Measurements from ENCODE around the gene DNLZ. TPM values are rescaled to one million over a fixed set of nuclear protein-coding genes. Genes with fewer than 3 reads are reported as not detected.

The DNLZ gene
- polyA plus RNA-seq, 3 donors, result 10.8 to 19.0 (median 15.6) TPM

GRCh38 chr9:136341042-136341655 is 22.4 kb downstream of the DNLZ start:
- H3K27ac ChIP-seq (ENCODE audit: low read depth, low read length), result no peak overlapping the region
- WGBS, 3 donors, result 61 to 90% (median 83%) methylated on average over 18 of the region's 18 CpGs

DNA sequence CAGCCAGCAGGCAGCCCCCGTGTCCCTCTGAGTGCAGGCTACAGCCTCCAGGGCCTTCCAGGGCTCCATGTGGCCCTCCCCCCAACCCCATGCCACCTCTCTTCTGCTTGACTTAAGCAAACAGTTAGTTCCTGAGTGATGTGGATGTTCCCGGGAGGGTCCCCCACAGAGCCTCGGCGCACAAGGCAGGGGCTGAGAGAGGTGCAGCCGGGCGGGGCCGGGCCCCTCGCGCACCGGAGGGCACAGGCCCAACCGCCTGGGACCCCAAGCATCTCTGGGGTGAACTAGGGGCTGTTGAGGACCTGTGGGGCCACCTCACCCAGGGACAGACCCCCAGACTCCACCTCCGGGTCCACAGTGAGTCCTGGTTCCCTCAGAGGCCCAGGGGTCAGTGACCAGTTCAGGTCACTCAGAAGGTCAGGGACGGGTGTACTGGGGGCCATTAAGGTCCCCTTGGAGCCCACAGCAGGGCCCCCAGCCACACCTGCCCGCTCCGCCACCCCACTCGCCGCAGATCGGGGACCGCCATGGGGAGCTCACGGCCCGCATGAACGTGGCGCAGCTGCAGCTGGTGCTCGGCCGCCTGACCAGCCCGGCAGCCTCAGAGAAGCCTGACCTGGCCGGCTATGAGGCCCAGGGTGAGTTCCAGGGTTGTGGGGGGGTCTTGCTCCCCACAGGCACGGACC is 23.0 kb downstream of the DNLZ start:
- 88 to 95% (median 93%) methylated on average over 26 to 28 of the region's 28 CpGs for WGBS, 3 donors

GRCh38 chr9:136339958-136340310 is 23.6 kb downstream of the DNLZ start:
- 48 to 91% (median 90%) methylated on average over 12 of the region's 12 CpGs for WGBS, 3 donors
- H3K27ac ChIP-seq (ENCODE audit: low read depth, low read length), result no peak overlapping the region

More for the DNA sequence above, 23.0 kb downstream of the DNLZ start:
- no peak overlapping the region for H3K27ac ChIP-seq (ENCODE audit: low read depth, low read length)

- 34 to 82% (median 79%) methylated on average over 30 to 32 of the region's 32 CpGs for WGBS, 3 donors
- H3K27ac ChIP-seq (ENCODE audit: low read depth, low read length), result no peak overlapping the region
Observed at GRCh38 chr9:136339173-136339957, 24.2 kb downstream of the DNLZ start.

DNA sequence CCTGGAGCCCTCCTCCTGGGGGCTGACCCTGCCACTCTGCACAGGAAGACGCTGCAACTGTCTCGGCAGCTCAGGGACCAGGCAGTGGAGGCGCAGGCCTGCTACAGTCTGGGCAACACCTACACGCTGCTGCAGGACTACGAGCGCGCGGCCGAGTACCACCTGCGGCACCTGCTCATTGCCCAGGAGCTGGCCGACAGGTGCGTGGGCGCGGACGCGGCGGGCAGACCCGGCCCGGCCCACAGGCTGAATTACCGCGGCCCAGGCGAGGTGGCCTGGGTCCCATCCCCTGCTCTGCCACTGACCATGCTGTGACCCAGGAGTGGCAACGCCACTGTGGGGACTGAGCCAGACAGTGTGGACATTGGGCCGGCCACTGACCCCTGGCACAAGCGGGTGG is 25.0 kb downstream of the DNLZ start:
- WGBS, 3 donors, result 85 to 94% (median 93%) methylated on average over 23 to 25 of the region's 25 CpGs
- no peak overlapping the region for H3K27ac ChIP-seq (ENCODE audit: low read depth, low read length)

DNA sequence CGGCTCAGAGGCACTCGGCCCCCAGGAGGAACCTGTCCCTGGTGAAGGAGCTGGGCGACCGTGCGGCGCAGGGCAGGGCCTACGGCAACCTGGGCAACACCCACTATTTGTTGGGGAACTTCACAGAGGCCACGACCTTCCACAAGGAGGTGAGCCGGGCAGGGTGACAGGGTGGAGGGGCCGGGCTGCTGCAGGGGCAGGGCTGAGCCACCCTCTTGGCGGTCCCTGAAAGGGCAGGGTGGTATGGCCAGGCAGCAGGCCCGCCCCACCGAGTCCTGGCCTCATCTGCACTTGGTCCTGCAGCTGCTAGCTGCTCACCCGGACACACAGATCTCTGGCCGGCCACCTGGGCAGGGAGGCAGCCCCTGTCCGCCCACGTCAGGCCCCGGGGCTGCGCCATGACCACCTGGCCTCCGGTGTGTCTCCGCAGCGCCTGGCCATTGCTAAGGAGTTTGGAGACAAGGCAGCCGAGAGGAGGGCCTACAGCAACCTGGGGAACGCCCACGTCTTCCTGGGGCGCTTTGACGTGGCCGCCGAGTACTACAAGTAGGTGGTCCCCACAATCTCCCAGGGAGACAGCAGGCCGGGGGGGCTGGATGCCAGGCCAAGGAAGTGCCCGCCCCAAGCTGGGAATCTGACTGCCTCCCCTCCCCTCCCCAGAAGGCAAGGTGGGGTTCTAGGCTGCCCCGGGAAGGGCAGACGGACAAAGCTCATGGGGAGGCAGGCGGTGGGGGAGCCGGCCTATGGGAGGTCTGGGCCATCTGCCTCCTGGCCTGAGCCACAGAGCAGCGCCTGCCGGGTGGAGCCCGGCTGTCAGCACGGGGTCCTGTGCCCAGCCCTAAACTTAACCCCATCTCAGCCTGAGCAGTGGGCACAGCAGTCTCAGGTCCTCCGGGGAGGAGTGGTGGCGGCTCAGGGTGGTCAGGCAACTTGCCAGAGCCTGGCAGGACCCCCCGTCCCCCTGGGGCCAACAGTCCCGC is 25.8 kb downstream of the DNLZ start:
- no peak overlapping the region for H3K27ac ChIP-seq (ENCODE audit: low read depth, low read length)
- 86 to 91% (median 88%) methylated on average over 39 to 43 of the region's 43 CpGs for WGBS, 3 donors

GRCh38 chr9:136336881-136337280 is 26.7 kb downstream of the DNLZ start:
- 93 to 96% (median 96%) methylated on average over 23 of the region's 23 CpGs for WGBS, 3 donors
- no peak overlapping the region for H3K27ac ChIP-seq (ENCODE audit: low read depth, low read length)

DNA sequence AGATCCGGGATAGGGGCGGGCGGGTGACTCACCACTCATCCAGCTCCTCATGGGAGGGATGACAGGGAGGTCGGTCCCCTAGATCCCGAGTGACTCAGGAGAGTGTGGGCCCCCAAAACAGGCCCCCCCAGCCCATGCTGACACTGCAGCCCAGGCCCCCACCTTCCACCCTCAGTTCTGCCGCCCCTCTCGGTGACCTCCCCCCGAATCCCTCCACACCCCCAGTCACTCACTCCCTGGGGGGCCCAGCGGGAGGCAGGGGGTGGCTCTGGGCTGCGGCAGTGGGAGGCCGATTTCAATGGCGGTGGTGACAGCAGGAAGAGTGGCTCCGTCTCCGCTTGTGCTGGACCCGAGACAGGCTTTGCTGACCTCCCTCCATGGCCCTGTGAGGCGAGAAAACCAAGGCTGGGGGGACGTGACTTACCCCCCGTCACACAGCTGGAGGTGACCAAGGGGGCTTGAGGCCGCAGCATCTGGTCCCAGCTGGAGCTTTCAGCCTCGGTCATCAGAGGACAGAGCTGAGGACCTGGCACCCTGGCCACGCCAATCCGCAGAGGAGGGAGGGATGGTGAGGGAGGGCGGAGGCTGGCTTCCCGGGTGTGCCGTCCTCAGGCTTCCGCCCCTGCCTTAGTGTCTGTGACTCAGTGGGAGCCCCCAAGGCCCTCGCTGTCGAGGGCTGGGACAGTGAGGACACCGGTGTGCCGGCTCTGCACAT is 27.2 kb downstream of the DNLZ start:
- no peak overlapping the region for H3K27ac ChIP-seq (ENCODE audit: low read depth, low read length)
- 85 to 90% (median 89%) methylated on average over 27 to 30 of the region's 30 CpGs for WGBS, 3 donors

DNA sequence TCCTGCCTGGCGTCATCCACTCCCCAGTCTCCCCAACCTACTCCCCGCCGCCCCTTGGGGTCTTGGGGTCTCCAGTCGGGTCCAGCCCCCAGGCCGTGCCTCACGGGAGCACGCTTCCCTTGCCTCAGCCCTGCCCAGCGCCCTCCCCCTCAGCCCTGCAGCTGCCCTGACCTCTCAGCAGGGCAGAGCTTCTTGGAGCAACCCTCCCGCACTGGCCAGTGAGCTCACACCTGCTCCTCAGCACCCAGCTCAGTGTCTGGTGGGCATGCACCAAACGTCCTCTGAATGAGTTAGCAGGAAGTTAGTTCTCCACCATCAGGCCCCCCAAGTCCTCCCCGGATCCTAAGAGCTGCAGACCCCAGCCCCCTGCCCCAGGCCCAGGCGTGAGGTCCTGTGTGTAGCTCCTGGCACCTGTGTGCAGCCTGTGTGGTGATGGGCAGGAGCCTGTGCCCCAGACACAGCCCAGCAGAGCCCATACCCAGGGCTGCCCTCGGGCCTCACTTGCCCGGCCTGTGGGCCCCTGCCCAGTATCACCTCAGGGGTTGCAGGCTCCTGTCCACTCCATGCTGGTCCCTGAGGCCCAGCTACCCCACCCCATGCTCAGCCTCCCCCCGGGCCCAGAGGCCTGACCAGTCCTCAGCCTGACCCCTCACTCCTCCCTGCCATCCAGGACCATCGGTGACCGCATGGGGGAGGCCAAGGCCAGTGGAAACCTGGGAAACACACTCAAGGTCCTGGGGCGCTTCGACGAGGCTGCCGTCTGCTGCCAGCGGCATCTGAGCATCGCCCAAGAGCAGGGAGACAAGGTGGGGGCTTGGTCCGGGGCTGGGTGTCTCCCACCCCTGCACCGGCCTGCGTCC is 28.0 kb downstream of the DNLZ start:
- 86 to 91% (median 91%) methylated on average over 26 of the region's 26 CpGs for WGBS, 3 donors
- H3K27ac ChIP-seq (ENCODE audit: low read depth, low read length), result no peak overlapping the region

DNA sequence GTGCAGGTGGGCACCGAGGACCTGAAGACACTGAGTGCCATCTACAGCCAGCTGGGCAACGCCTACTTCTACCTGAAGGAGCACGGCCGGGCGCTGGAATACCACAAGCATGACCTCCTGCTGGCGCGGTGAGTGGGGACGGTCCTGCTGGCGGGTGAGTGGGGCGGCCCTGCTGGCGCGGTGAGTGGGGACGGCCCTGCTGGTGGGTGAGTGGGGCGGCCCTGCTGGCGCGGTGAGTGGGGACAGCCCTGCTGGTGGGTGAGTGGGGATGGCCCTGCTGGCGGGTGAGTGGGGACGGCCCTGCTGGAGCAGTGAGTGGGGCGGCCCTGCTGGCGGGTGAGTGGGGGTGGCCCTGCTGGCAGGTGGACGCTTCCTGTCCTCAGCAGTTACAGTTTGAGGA is 29.0 kb downstream of the DNLZ start:
- WGBS, 3 donors, result 96 to 97% (median 97%) methylated on average over 21 of the region's 21 CpGs
- no peak overlapping the region for H3K27ac ChIP-seq (ENCODE audit: low read depth, low read length)

GRCh38 chr9:136333486-136333885 is 30.1 kb downstream of the DNLZ start:
- no peak overlapping the region for H3K27ac ChIP-seq (ENCODE audit: low read depth, low read length)
- 93 to 96% (median 96%) methylated on average over 15 to 17 of the region's 17 CpGs for WGBS, 3 donors

GRCh38 chr9:136333045-136333444 is 30.5 kb downstream of the DNLZ start:
- H3K27ac ChIP-seq (ENCODE audit: low read depth, low read length), result no peak overlapping the region
- WGBS, 3 donors, result 85 to 91% (median 90%) methylated on average over 12 of the region's 12 CpGs

- 86 to 87% (median 87%) methylated on average over 11 of the region's 11 CpGs for WGBS, 3 donors
- H3K27ac ChIP-seq (ENCODE audit: low read depth, low read length), result no peak overlapping the region
Observed at GRCh38 chr9:136332482-136332983, 31.0 kb downstream of the DNLZ start.

DNA sequence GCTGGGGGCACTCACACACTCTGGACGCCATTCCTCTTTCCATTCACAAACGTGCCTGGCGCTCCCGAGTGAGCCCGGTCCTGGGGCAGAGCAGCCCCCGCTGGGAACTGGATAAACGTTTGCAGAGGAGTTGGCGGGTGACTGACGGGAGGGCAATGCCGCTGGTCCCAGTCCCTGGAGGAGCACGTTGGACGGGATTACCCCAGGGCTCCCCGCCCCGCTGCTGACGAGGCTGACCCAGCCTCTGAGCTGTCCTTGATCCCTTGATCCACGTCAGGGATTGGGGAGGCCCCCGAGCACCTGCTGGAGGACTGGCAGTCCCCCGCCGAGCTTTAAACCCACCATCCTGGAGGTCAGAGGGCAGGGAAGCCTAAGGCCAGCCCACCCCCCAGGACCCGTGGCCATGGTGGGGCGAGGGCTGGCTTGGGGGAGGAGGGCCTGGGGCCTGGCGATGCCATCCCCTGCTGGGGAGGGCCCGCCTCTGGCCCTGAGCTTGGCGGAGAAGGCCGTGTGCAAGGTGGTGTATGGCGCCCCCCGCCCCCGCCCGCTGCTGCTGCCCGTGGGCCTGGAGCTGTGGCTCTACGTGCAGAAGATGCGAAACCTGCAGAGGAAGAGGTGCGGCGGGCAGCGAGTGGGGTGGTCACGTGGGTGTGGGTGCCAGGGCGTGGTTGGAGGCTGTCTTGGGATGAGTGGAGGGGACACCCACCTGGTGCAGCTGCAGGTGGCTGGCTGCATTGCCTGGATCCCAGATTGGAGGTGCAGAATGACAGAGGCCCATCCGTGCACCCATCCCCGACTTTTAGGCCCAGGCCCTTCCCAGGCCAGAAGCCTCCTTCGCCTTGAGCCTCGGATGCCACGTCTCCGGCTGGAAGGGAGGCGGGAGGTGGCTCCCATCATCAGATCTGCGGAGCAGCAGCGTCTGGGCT is 31.7 kb downstream of the DNLZ start:
- H3K27ac ChIP-seq (ENCODE audit: low read depth, low read length), result no peak overlapping the region
- WGBS, 3 donors, result 86 to 89% (median 89%) methylated on average over 42 to 46 of the region's 46 CpGs

GRCh38 chr9:136331030-136331429 is 32.5 kb downstream of the DNLZ start:
- WGBS, 3 donors, result 92 to 95% (median 93%) methylated on average over 10 to 15 of the region's 15 CpGs
- no peak overlapping the region for H3K27ac ChIP-seq (ENCODE audit: low read depth, low read length)
